IPS-18c (cell line): ENCODE results near the gene C22orf39.

ENCODE experiments used
- H3K4me3 ChIP-seq: 2 replicates; pipeline ENCODE4 v1.7.0; 2013; ENCODE audit warnings: low read depth, mild to moderate bottlenecking, low read length, moderate library complexity; ENCODE audit not compliant: insufficient read depth
- H3K9me3 ChIP-seq: one replicate; pipeline ENCODE4 v1.6.1; 2013; ENCODE audit warnings: mild to moderate bottlenecking, low read length, moderate library complexity; ENCODE audit not compliant: control insufficient read depth, insufficient read depth

Gene C22orf39

GRCh38 chr22:19419086-19419463 lies 28.4 kb downstream of the C22orf39 start:
- no peaks in the 10 kb centered on the region for H3K9me3 ChIP-seq
- no peak overlapping the region for H3K4me3 ChIP-seq

GRCh38 chr22:19412923-19413322 lies 34.6 kb downstream of the C22orf39 start:
- no peak overlapping the region for H3K4me3 ChIP-seq
- no peaks in the 10 kb centered on the region for H3K9me3 ChIP-seq

DNA sequence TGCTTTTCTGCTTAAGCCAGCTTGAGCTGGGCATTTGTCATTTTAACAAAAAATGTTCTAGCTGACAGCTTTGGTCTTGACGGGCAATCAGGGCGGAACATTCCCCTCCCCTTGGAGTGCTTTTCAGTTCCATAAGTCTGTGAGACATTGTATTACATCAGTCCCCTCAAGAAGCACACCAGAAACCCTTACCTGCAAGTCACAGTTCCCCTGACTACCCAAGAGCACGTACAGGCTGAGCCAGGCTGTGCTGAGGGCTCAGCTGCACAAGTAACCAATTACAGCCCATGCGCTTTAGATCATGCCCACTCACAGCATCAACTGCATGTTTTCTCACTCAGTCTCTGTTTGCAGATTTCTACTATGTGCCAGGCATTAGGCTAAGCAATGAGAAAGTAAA lies 35.0 kb downstream of the C22orf39 start:
- Histone ChIP-seq H3K9me3 (no peaks in the 10 kb centered on the region), H3K4me3 (no peak overlapping the region)

- no peak overlapping the region for H3K4me3 ChIP-seq
Observed at GRCh38 chr22:19411690-19412045, 35.8 kb downstream of the C22orf39 start.

GRCh38 chr22:19410941-19411689 lies 36.4 kb downstream of the C22orf39 start:
- no peaks in the 10 kb centered on the region for H3K9me3 ChIP-seq
- no peak overlapping the region for H3K4me3 ChIP-seq

More at GRCh38 chr22:19411690-19412045, 35.8 kb downstream of the C22orf39 start:
- H3K9me3 ChIP-seq: no peaks in the 10 kb centered on the region

- Histone ChIP-seq H3K9me3 (no peaks in the 10 kb centered on the region), H3K4me3 (no peak overlapping the region)
Observed at GRCh38 chr22:19407649-19408606, 39.6 kb downstream of the C22orf39 start.

DNA sequence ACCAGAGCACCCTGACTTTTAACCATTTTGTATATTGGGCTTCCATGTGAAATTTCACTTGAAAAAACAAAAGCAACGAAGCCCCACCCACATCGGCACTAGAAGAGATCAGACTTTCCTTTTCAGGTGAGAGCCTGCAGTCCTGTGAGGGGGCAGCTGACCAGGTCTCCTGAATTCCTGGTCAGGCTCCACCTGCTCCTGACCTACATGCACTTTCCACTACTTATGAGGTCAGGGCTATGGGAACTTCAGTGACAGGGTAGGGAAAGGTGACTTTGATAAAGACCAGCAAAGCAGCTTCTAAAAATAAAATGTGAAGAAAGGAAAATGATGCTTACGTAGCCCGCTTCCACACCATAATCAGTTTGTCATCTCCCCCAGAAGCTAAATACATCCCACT lies 40.7 kb downstream of the C22orf39 start:
- H3K9me3 ChIP-seq: no peaks in the 10 kb centered on the region

DNA sequence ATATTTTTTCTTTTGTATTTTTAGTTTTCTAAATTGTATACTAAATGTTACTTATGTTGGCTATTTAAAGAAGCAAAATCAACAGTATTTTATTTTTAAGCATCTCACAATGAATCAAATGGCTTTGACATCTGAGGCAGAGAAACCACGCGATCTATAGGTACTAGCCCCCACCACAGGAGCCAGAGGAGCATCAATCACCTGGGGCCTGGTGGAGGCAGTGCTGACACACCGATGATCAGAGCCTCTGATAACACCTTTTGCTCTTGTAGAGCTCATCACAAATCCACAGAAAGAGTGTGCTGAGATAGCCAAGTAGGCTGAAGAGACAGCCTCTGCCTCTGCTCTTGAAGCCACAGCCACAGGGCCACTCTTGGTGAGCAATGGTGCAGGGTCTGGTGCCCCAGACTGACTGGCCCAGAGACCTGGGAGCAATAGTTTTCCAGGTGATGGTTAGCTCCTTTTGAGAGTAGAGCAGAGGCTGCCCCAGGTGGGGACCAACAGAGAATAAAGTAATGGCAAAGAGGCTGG lies 41.2 kb downstream of the C22orf39 start:
- no peak overlapping the region for H3K4me3 ChIP-seq
- H3K9me3 ChIP-seq: no peaks in the 10 kb centered on the region

More for the DNA sequence above, 40.7 kb downstream of the C22orf39 start:
- H3K4me3 ChIP-seq: no peak overlapping the region

- H3K9me3 ChIP-seq: no peaks in the 10 kb centered on the region
- no peak overlapping the region for H3K4me3 ChIP-seq
Observed at GRCh38 chr22:19405652-19406051, 41.9 kb downstream of the C22orf39 start.

GRCh38 chr22:19405133-19405532 lies 42.4 kb downstream of the C22orf39 start:
- Histone ChIP-seq H3K4me3 (no peak overlapping the region), H3K9me3 (no peaks in the 10 kb centered on the region)

DNA sequence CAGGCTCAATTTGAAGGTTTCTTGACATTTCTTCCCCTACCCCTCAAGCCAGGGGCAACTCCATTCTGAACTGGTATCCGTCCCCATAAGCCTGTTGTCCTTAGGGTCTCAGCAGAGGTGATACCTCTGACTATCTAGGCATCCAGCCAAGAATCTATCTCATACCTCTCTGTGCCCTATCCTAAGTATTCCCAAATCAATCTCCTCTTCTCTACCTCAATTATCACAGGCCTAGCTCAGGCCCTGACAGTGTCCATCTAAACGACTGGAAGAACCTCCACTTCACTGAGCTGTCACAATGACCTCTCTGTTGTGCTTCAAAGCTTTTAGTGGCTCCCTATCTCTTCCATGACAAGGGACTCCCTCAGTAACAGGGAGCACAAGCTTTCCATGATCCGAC lies 42.8 kb downstream of the C22orf39 start:
- Histone ChIP-seq H3K4me3 (no peak overlapping the region), H3K9me3 (no peaks in the 10 kb centered on the region)

- Histone ChIP-seq H3K9me3 (no peaks in the 10 kb centered on the region), H3K4me3 (no peak overlapping the region)
Observed at GRCh38 chr22:19402642-19403191, 44.8 kb downstream of the C22orf39 start.

DNA sequence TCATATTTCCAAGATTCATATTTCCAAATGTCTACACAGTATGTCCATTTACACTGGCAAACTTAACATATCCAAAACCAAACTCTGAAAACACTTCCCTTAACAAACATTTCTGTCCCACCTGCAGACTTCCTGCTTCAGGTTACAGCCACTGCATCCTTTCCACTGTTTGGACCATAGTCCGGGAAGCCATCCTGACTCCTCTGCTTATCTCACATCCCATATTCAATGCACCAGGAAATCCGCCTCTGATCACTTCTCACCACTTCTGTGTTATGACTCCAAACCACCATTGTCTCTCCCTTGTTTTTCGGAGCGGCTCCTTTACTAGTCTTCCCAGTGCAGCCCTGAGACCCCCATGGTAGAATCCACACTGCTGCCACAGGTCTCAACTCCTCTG lies 46.0 kb downstream of the C22orf39 start:
- no peak overlapping the region for H3K4me3 ChIP-seq
- no peaks in the 10 kb centered on the region for H3K9me3 ChIP-seq

DNA sequence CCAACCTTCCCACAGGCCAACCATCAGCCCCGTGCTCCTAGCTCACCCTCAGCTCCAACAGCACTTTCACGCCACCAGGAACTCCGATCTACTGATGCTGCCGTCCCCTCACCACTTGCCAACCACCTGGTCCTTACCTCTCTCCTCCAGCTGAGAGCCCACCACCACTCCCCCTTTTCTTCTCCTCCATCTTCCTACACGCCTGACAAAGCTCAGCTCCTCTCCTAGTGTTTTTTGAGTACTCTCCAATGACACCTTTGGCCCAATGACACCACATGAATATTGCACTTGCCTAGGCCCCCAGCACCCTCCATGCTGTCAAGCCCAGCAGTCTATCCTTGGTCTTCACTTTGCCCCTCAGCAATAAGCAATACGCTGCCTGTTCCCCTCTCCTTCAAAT lies 46.6 kb downstream of the C22orf39 start:
- Histone ChIP-seq H3K4me3 (no peak overlapping the region), H3K9me3 (no peaks in the 10 kb centered on the region)

DNA sequence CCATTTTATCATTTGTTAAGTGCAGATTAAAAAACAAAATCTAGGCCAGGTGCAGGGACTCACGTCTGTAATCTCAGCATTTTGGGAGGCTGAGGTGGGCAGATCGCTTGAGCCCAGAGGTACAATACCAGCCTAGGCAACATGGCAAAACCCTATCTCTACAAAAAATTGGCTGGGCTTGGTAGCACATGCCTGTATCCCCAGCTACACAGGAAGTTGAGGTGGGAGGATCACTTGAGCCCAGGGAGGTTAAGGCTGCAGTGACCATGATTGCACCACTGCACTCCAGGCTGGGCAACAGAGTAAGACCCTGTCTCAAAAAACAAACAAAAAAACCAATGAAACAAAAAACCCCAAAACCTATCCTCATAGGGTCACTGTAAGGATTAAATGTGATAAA lies 48.9 kb downstream of the C22orf39 start:
- Histone ChIP-seq H3K4me3 (no peak overlapping the region), H3K9me3 (no peaks in the 10 kb centered on the region)

DNA sequence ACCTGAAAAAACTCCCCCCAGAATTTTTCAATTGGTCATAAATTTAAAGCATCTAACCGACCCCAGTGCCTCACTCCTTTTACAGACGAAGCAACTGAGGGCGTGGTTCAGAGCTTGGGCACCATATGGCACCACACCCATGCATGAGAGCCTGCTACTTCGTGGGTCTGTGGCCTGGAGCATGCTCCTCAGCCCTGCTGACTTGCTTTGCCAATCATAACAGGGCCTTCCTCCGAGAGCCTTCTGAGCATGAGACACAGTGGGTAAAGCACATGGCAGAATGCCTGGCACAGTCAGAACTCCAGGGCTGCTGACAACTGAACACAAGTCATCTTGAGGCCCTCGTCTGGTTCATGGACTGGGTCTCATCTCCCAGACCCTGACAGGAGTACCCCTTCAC lies 49.3 kb downstream of the C22orf39 start:
- no peaks in the 10 kb centered on the region for H3K9me3 ChIP-seq
- H3K4me3 ChIP-seq: no peak overlapping the region

GRCh38 chr22:19397734-19398104 lies 49.8 kb downstream of the C22orf39 start:
- Histone ChIP-seq H3K4me3 (no peak overlapping the region), H3K9me3 (no peaks in the 10 kb centered on the region)
